Right cardiac atrium (tissue), 5 donors: ENCODE measurements around the gene MLN. TPM values are rescaled to one million over a fixed set of nuclear protein-coding genes. Genes with fewer than 3 reads are reported as not detected.

Source experiments
- ATAC-seq, 2 donors: fragments of 200-7000 bp; cut with Tn5 transposase; one replicate each; pipeline versions ENCODE4 v1.8.0 to v1.9.1; 2020; ENCODE audit warnings: moderate library complexity in 2 of 2, mild to moderate bottlenecking in 1 of 2
- DNase-seq, 3 donors: peaks; one replicate each; pipeline ENCODE4 v3.0.0-alpha.2; 2020
- H3K27ac ChIP-seq: one replicate; pipeline ENCODE4 v1.5.1; 2013; ENCODE audit warnings: mild to moderate bottlenecking, low read length, control low read depth, moderate library complexity
- H3K27me3 ChIP-seq: one replicate; pipeline ENCODE4 v1.6.1; 2013; ENCODE audit not compliant: control insufficient read depth, insufficient read depth
- H3K4me1 ChIP-seq: one replicate; pipeline ENCODE4 v1.6.1; 2013; ENCODE audit warnings: low read length; ENCODE audit not compliant: control insufficient read depth, insufficient read depth
- H3K4me3 ChIP-seq: one replicate; pipeline ENCODE4 v1.5.1; 2013; ENCODE audit warnings: low read length, control low read depth
- H3K9me3 ChIP-seq: one replicate; pipeline ENCODE4 v1.6.1; 2013; ENCODE audit warnings: low read length; ENCODE audit not compliant: control insufficient read depth
- WGBS: extraction: QIAGEN DNeasy Blood & Tissue Kit; methylation state at CpG from one replicate; pipeline ENCODE4 v1.1.7; 2013; 5-methylcytosine and 5-hydroxymethylcytosine counted together
- intact Hi-C, 4 donors: fragments of 100-400 bp; cut with DNase I; formaldehyde crosslinking; loops; one replicate each; pipeline versions ENCODE4 v1.11.0 to v1.14.0; 2022 to 2023
- polyA plus RNA-seq: library from polyadenylated mRNA; stranded (reverse); fragments of 200-250 nt; gene quantifications from one replicate; pipeline ENCODE4 v1.2.3, GENCODE V29; 2013
- total RNA-seq, 4 donors: library from RNA; stranded (reverse); fragmentation: NEBNext Ultra II Directional; extraction: Animal tissue kit (Norgen Biotek cat#: 25700); gene quantifications; one replicate each; pipeline ENCODE4 v1.2.1, GENCODE V29; 2021
- donor health status: healthy with polysubstance abuse.
- donor health status: DM: no; HTN: yes; CAD: no.
- donor health status: DM: no; HTN: no; CAD: no.
- donor health status: DM: no; HTN: yes; CAD: no; lungs with severe emphysema.
- donor health status: DM: yes; HTN: yes; CAD: no.

Gene MLN
- total and polyA plus RNA-seq, 5 donors: not detected

- intact Hi-C loops: no loop called here
- 78% methylated on average over 10 of the region's 10 CpGs for WGBS
- H3K27me3 ChIP-seq: no peaks in the 10 kb centered on the region
- DNase-seq: peak in 1 of 3 donors; percentile 9
- no peaks in the 10 kb centered on the region for H3K9me3 ChIP-seq
- no peak overlapping the region for H3K27ac ChIP-seq
- ATAC-seq: no peak
- no peak overlapping the region for H3K4me3 ChIP-seq
- peaks cover 4% of the 10 kb centered on the region for H3K4me1 ChIP-seq
Measured at GRCh38 chr6:33757906-33758305, 45.9 kb downstream of the MLN start.

GRCh38 chr6:33757113-33757512 is 46.7 kb downstream of the MLN start:
- Histone ChIP-seq H3K4me3 (no peak overlapping the region), H3K27me3 (no peaks in the 10 kb centered on the region), H3K9me3 (no peaks in the 10 kb centered on the region), H3K27ac (no peak overlapping the region), H3K4me1 (peaks cover 4% of the 10 kb centered on the region)
- intact Hi-C loops: no loop called here
- ATAC-seq (no peak), DNase-seq (peak in 1 of 3 donors; percentile 1)
- 80% methylated on average over 3 of the region's 3 CpGs for WGBS

GRCh38 chr6:33756211-33756954 is 47.4 kb downstream of the MLN start:
- 83% methylated on average over 12 of the region's 12 CpGs for WGBS
- no peak for ATAC-seq
- H3K9me3 ChIP-seq: no peaks in the 10 kb centered on the region
- H3K27me3 ChIP-seq: no peaks in the 10 kb centered on the region
- no peak overlapping the region for H3K4me3 ChIP-seq
- H3K27ac ChIP-seq: no peak overlapping the region
- intact Hi-C loops: no loop called here
- H3K4me1 ChIP-seq: peaks cover 2% of the 10 kb centered on the region
- peak in 1 of 3 donors; percentile 6 for DNase-seq

- ATAC-seq: no peak
- no peaks in the 10 kb centered on the region for H3K4me1 ChIP-seq
- H3K4me3 ChIP-seq: no peak overlapping the region
Measured at GRCh38 chr6:33755070-33755869, 48.5 kb downstream of the MLN start.

GRCh38 chr6:33754222-33754621 is 49.6 kb downstream of the MLN start:
- ATAC-seq (no peak), DNase-seq (no peak)
- WGBS: 86% methylated on average over 11 of the region's 11 CpGs
- H3K27ac ChIP-seq: no peak overlapping the region
- no peaks in the 10 kb centered on the region for H3K9me3 ChIP-seq
- no peak overlapping the region for H3K4me3 ChIP-seq
- no peaks in the 10 kb centered on the region for H3K27me3 ChIP-seq
- intact Hi-C loops: no loop called here
- H3K4me1 ChIP-seq: no peaks in the 10 kb centered on the region

More at GRCh38 chr6:33755070-33755869, 48.5 kb downstream of the MLN start:
- peak in 1 of 3 donors; percentile 26 for DNase-seq
- Histone ChIP-seq H3K9me3 (no peaks in the 10 kb centered on the region), H3K27ac (no peak overlapping the region), H3K27me3 (no peaks in the 10 kb centered on the region)
- intact Hi-C loops: no loop called here
- 85% methylated on average over 13 of the region's 13 CpGs for WGBS

- Histone ChIP-seq H3K4me1 (no peaks in the 10 kb centered on the region), H3K4me3 (no peak overlapping the region), H3K9me3 (no peaks in the 10 kb centered on the region), H3K27me3 (no peaks in the 10 kb centered on the region), H3K27ac (no peak overlapping the region)
- WGBS: 84% methylated on average over 1 of the region's 1 CpG
- intact Hi-C loops: no loop called here
- DNase-seq (no peak), ATAC-seq (no peak)
Measured at GRCh38 chr6:33752646-33753015, 51.2 kb downstream of the MLN start.

GRCh38 chr6:33751771-33752645 is 51.8 kb downstream of the MLN start:
- Histone ChIP-seq H3K27ac (no peak overlapping the region), H3K4me3 (no peak overlapping the region), H3K4me1 (no peaks in the 10 kb centered on the region), H3K9me3 (no peaks in the 10 kb centered on the region), H3K27me3 (no peaks in the 10 kb centered on the region)
- ATAC-seq (no peak), DNase-seq (peak in 1 of 3 donors; percentile 6)
- WGBS: 69% methylated on average over 15 of the region's 15 CpGs
- intact Hi-C loops: no loop called here

GRCh38 chr6:33750244-33750991 is 53.4 kb downstream of the MLN start:
- Histone ChIP-seq H3K4me3 (no peak overlapping the region), H3K27ac (no peak overlapping the region), H3K4me1 (no peaks in the 10 kb centered on the region), H3K27me3 (no peaks in the 10 kb centered on the region), H3K9me3 (no peaks in the 10 kb centered on the region)
- WGBS: 53% methylated on average over 11 of the region's 11 CpGs
- ATAC-seq: no peak
- peak in 1 of 3 donors; percentile 13 for DNase-seq
- intact Hi-C loops: no loop called here

- 81% methylated on average over 7 of the region's 7 CpGs for WGBS
- peak in 1 of 3 donors; percentile 30 for DNase-seq
- ATAC-seq: no peak
- Histone ChIP-seq H3K27ac (no peak overlapping the region), H3K9me3 (no peaks in the 10 kb centered on the region), H3K4me3 (no peak overlapping the region), H3K27me3 (no peaks in the 10 kb centered on the region), H3K4me1 (no peaks in the 10 kb centered on the region)
- intact Hi-C loops: no loop called here
Measured at GRCh38 chr6:33749401-33749800, 54.4 kb downstream of the MLN start.

- intact Hi-C loops: no loop called here
- no peak for ATAC-seq
- no peaks in the 10 kb centered on the region for H3K4me1 ChIP-seq
- no peak overlapping the region for H3K4me3 ChIP-seq
- 85% methylated on average over 4 of the region's 4 CpGs for WGBS
- DNase-seq: peak in 1 of 3 donors; percentile 9
- H3K9me3 ChIP-seq: no peaks in the 10 kb centered on the region
- H3K27ac ChIP-seq: no peak overlapping the region
- H3K27me3 ChIP-seq: no peaks in the 10 kb centered on the region
Measured at GRCh38 chr6:33748841-33749240, 55.0 kb downstream of the MLN start.
